Panc1 (cell line): ENCODE data around the gene KIFC3. TPM values are rescaled to one million over a fixed set of nuclear protein-coding genes. Genes with fewer than 3 reads are reported as not detected.
A peak's percentile ranks its signal among the peaks of the same experiment; 100 is the strongest.

Experiments used
- ATAC-seq: fragments of 200-7000 bp; cut with Tn5 transposase; 2 replicates; pipeline ENCODE4 v1.9.1; 2020; ENCODE audit warnings: mild to moderate bottlenecking, moderate library complexity
- BruUV-seq: library from RNA; stranded (reverse); fragments of 400-500 nt; replicated peaks from 2 replicates; lab custom pipeline; 2021; lab: Mats Ljungman, UMichigan
- CTCF ChIA-PET: fragments of 300-600 bp; sonication (Branson Sonifier 250); formaldehyde crosslinking; loops from one replicate; lab custom pipeline; 2022; ENCODE audit warnings: antibody characterized with exemption; lab: Charles Lee
- POLR2A ChIA-PET: fragments of 300-600 bp; sonication (Branson Sonifier 250); formaldehyde crosslinking; loops from one replicate; lab custom pipeline; 2022; ENCODE audit warnings: antibody characterized with exemption; lab: Charles Lee
- DNase-seq: peaks from one replicate; pipeline ENCODE4 v3.0.0-alpha.2; 2010; ENCODE audit warnings: low read depth, low spot score
- H3K27ac ChIP-seq: 2 replicates; pipeline ENCODE4 v1.5.1; 2011; ENCODE audit warnings: mild to moderate bottlenecking, low read length, inconsistent platforms
- H3K27me3 ChIP-seq: fragments of 200-500 bp; sonication (Bioruptor generic); 2 replicates; pipeline ENCODE4 v1.6.0; 2014; ENCODE audit warnings: low read length, inconsistent platforms; ENCODE audit not compliant: control insufficient read depth, insufficient read depth
- H3K36me3 ChIP-seq: fragments of 200-500 bp; sonication (Bioruptor generic); 2 replicates; pipeline ENCODE4 v1.5.1; 2014; ENCODE audit warnings: inconsistent platforms, mild to moderate bottlenecking, low read length, moderate library complexity; ENCODE audit not compliant: control insufficient read depth, insufficient read depth
- H3K4me1 ChIP-seq: 2 replicates; pipeline ENCODE4 v1.5.1; 2011; ENCODE audit warnings: inconsistent platforms, mild to moderate bottlenecking, low read length, moderate library complexity; ENCODE audit not compliant: control insufficient read depth, insufficient read depth
- H3K4me3 ChIP-seq, 2 experiments: 2 replicates each; pipeline ENCODE4 v1.5.1; 2011 to 2012; ENCODE audit warnings: low read depth in 2 of 2, low read length in 2 of 2, mild to moderate bottlenecking in 2 of 2, inconsistent platforms in 1 of 2, moderate library complexity in 1 of 2
- H3K9me3 ChIP-seq: fragments of 200-500 bp; sonication (Bioruptor generic); 2 replicates; pipeline ENCODE4 v1.5.1; 2014; ENCODE audit warnings: low read depth, mild to moderate bottlenecking, inconsistent platforms, low read length, moderate library complexity; ENCODE audit not compliant: control insufficient read depth, insufficient read depth
- CTCF ChIP-seq: fragments of 450-650 bp; IDR thresholded peaks from 2 replicates; pipeline ENCODE4 v1.5.1; 2017; ENCODE audit warnings: mild to moderate bottlenecking
- POLR2AphosphoS5 ChIP-seq: IDR thresholded peaks from 2 replicates; pipeline ENCODE4 v1.6.1; 2012; ENCODE audit warnings: mild to moderate bottlenecking, low read depth, low read length, moderate library complexity
- REST ChIP-seq, 2 experiments: IDR thresholded peaks; 2 replicates each; pipeline ENCODE4 v1.6.1; 2011 to 2012; ENCODE audit warnings: low read depth in 2 of 2, control low read depth in 1 of 2, low read length in 1 of 2, mild to moderate bottlenecking in 1 of 2, moderate library complexity in 1 of 2; ENCODE audit not compliant: insufficient read depth in 1 of 2
- SIN3A ChIP-seq: IDR thresholded peaks from 2 replicates; pipeline ENCODE4 v1.6.1; 2012; ENCODE audit warnings: low read depth, mild to moderate bottlenecking, low read length, moderate library complexity, borderline replicate concordance; ENCODE audit not compliant: insufficient read depth
- TCF7L2 ChIP-seq: IDR thresholded peaks from 2 replicates; pipeline ENCODE4 v1.6.1; 2011; ENCODE audit warnings: mild to moderate bottlenecking, low read depth, low read length, inconsistent platforms
- in situ Hi-C: cut with HindIII; loops from 2 replicates; pipeline ENCODE4 v1.10.0; 2016; ENCODE audit warnings: low sequenced_read_pairs, low pct_unique_long_range_greater_than_20kb
- intact Hi-C: fragments of 100-400 bp; cut with micrococcal nuclease; formaldehyde crosslinking; loops from one replicate; pipeline ENCODE4 v1.10.0; 2022; ENCODE audit not compliant: unreplicated experiment
- total RNA-seq: library from RNA; stranded (reverse); gene quantifications from one replicate; pipeline ENCODE4 v1.2.1, GENCODE V29; 2021; ENCODE audit not compliant: unreplicated experiment

KIFC3 gene
- total RNA-seq, 1 experiment from 2014 or later = 51.5 TPM

GRCh38 chr16:57805176-57805575 is 2.9 kb upstream of the KIFC3 start:
- Histone ChIP-seq H3K36me3 (no peaks in the 10 kb centered on the region), H3K27me3 (no peaks in the 10 kb centered on the region), H3K4me1 (peaks cover 57% of the 10 kb centered on the region), H3K4me3 (no peak overlapping the region), H3K27ac (peak overlapping the region; percentile 29; the same call in 1 of the 2 replicates), H3K9me3 (no peaks in the 10 kb centered on the region)
- no peak for ATAC-seq
- ChIA-PET CTCF (no interaction called here), POLR2A (no interaction called here)
- intact Hi-C loops = no loop called here
- in situ Hi-C loops = no loop called here
- BruUV-seq = no TSS peak
- TF ChIP-seq CTCF = no peak
- TF ChIP-seq POLR2AphosphoS5 = no peak
- TF ChIP-seq REST (IDR thresholded peaks at IDR 0.05; ENCODE audit: insufficient read depth in 1 of 2, low read depth in 2 of 2, low read length in 1 of 2) = no peak
- no peak for TF ChIP-seq SIN3A
- TF ChIP-seq TCF7L2 = no peak
- DNase-seq = no peak

DNA sequence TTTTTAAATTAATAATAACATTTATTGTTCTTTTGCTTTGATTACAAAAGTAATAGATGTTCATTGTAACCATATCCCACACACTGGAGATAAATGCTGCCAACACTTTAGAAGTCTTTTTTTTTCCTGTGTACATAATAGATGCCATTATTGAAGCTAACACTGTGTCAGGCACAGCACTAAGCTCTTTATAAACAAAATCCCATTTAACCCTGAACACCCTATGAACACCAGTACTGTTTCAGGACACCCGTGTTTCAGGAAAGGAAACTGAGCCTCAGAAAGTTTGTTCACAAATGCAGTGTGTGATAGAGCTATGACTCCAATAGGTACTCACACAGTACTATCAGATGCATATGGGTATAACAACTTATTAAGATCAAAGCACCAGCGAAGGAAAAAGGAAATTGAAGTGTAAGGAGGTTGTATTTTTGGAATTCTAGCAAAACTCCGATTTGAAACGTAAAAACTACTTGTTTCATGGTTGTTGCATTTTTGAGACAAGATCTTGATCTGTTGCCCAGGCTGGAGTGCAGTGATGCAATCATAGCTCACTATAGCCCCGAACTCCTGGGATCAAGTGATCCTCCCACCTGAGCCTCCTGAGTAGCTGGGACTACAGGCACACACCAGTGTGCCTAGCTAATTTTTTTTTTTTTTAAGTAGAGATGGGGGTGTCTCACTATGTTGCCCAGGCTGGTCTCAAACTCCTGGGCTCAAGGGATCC is 2.0 kb upstream of the KIFC3 start:
- no TSS peak for BruUV-seq
- no peak for ATAC-seq
- H3K4me1 ChIP-seq = peaks cover 57% of the 10 kb centered on the region
- no peak overlapping the region for H3K4me3 ChIP-seq
- peak overlapping the region; percentile 67 for H3K27ac ChIP-seq
- DNase-seq = no peak
- intact Hi-C loops (no loop called here), in situ Hi-C loops (no loop called here)
- TF ChIP-seq CTCF (no peak), TCF7L2 (no peak), POLR2AphosphoS5 (no peak), REST (IDR thresholded peaks at IDR 0.05; ENCODE audit: insufficient read depth in 1 of 2, low read depth in 2 of 2, low read length in 1 of 2) (no peak), SIN3A (no peak)
- ChIA-PET CTCF (no interaction called here), POLR2A (no interaction called here)
- H3K9me3 ChIP-seq = no peaks in the 10 kb centered on the region
- no peaks in the 10 kb centered on the region for H3K27me3 ChIP-seq
- H3K36me3 ChIP-seq = no peaks in the 10 kb centered on the region
